ENCODE results near the gene ATG12. TPM values are rescaled to one million over a fixed set of nuclear protein-coding genes. Genes with fewer than 3 reads are reported as not detected.

The ATG12 gene
- total RNA-seq, 4 donors from 2014 or later, result 54.1 to 89.5 (median 78.2) TPM

- TF ChIP-seq CTCF (IDR thresholded peaks at IDR 0.05; ENCODE audit: low read depth), result no peak
These were observed 30.6 kb downstream of the ATG12 start for GRCh38 chr5:115810761-115811160.

GRCh38 chr5:115809946-115810345 is 31.4 kb downstream of the ATG12 start:
- no peak for TF ChIP-seq CTCF (IDR thresholded peaks at IDR 0.05; ENCODE audit: low read depth)

GRCh38 chr5:115807654-115808052 is 33.7 kb downstream of the ATG12 start:
- TF ChIP-seq CTCF (IDR thresholded peaks at IDR 0.05; ENCODE audit: low read depth), result no peak

- no peak for TF ChIP-seq CTCF (IDR thresholded peaks at IDR 0.05; ENCODE audit: low read depth)
These were observed 34.2 kb downstream of the ATG12 start for GRCh38 chr5:115806986-115807653.

DNA sequence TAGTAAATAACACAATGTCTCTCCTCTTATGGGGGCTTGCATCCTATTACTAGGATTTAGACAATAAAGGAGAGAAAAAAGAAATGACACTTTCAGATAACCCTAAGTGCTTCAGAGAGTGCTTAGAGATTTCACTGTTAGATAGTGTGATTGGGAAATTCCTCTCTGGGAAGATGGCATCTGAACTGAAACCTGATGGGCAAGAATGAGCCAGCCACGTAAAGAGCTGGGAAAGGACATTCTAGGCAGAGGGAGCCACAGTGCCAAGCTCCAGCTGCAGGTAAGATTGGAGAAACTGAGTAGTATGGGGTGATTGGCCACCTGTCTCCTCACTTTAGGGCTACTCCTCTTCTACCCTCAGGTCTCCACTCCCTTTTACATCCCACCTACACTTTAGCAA is 39.4 kb downstream of the ATG12 start:
- no peak for TF ChIP-seq CTCF (IDR thresholded peaks at IDR 0.05; ENCODE audit: low read depth)

GRCh38 chr5:115801152-115801551 is 40.2 kb downstream of the ATG12 start:
- TF ChIP-seq CTCF (IDR thresholded peaks at IDR 0.05; ENCODE audit: low read depth), result no peak

GRCh38 chr5:115800108-115800507 is 41.3 kb downstream of the ATG12 start:
- TF ChIP-seq CTCF (IDR thresholded peaks at IDR 0.05; ENCODE audit: low read depth), result no peak
